ENCODE data around the gene RUSC1.
"Not testable (repeated sequence)": the region's sequence is repeated elsewhere in the genome, so short reads cannot be mapped to it uniquely, and the experiment has no call there.

RUSC1 gene

GRCh38 chr1:155321639-155322503 is 1.2 kb downstream of the RUSC1 start:
- DNase-seq (ENCODE audit: insufficient read length, low spot score) (no peak), FAIRE-seq (no peak)

GRCh38 chr1:155322571-155322952 is 1.9 kb downstream of the RUSC1 start:
- no peak for FAIRE-seq
- DNase-seq (ENCODE audit: insufficient read length, low spot score), result no peak

- peak; percentile 66 for DNase-seq (ENCODE audit: insufficient read length, low spot score)
- FAIRE-seq, result peak; percentile 51
These were observed 2.4 kb downstream of the RUSC1 start for GRCh38 chr1:155322953-155323728.

GRCh38 chr1:155323729-155324036 is 3.0 kb downstream of the RUSC1 start:
- FAIRE-seq (no peak), DNase-seq (ENCODE audit: insufficient read length, low spot score) (peak; percentile 64)

- FAIRE-seq (peak; percentile 95), DNase-seq (ENCODE audit: insufficient read length, low spot score) (peak; percentile 87)
These were observed 3.5 kb downstream of the RUSC1 start for GRCh38 chr1:155324037-155324716.

GRCh38 chr1:155324717-155325602 is 4.3 kb downstream of the RUSC1 start:
- no peak for FAIRE-seq
- DNase-seq (ENCODE audit: insufficient read length, low spot score), result peak; percentile 23

GRCh38 chr1:155325603-155325893 is 4.9 kb downstream of the RUSC1 start:
- FAIRE-seq, result no peak
- no peak for DNase-seq (ENCODE audit: insufficient read length, low spot score)

- FAIRE-seq, result peak; percentile 56
- no peak for DNase-seq (ENCODE audit: insufficient read length, low spot score)
These were observed 5.4 kb downstream of the RUSC1 start for GRCh38 chr1:155326020-155326526.

GRCh38 chr1:155326631-155327037 is 5.9 kb downstream of the RUSC1 start:
- no peak for FAIRE-seq
- DNase-seq (ENCODE audit: insufficient read length, low spot score), result no peak

- DNase-seq (ENCODE audit: insufficient read length, low spot score), result no peak
- FAIRE-seq, result no peak
These were observed 7.3 kb downstream of the RUSC1 start for GRCh38 chr1:155327981-155328380.

GRCh38 chr1:155328856-155329255 is 8.2 kb downstream of the RUSC1 start:
- not testable (repeated sequence) for DNase-seq (ENCODE audit: insufficient read length, low spot score); FAIRE-seq

GRCh38 chr1:155329980-155330598 is 9.4 kb downstream of the RUSC1 start:
- DNase-seq (ENCODE audit: insufficient read length, low spot score) (no peak), FAIRE-seq (no peak)

GRCh38 chr1:155334962-155335361 is 14.3 kb downstream of the RUSC1 start:
- FAIRE-seq (no peak), DNase-seq (ENCODE audit: insufficient read length, low spot score) (no peak)

- FAIRE-seq, result no peak
- no peak for DNase-seq (ENCODE audit: insufficient read length, low spot score)
These were observed 18.9 kb downstream of the RUSC1 start for GRCh38 chr1:155339515-155340097.

- DNase-seq (ENCODE audit: insufficient read length, low spot score) (no peak), FAIRE-seq (no peak)
These were observed 22.1 kb downstream of the RUSC1 start for GRCh38 chr1:155342842-155343241.

GRCh38 chr1:155352631-155353030 is 31.9 kb downstream of the RUSC1 start:
- DNase-seq (ENCODE audit: insufficient read length, low spot score) (no peak), FAIRE-seq (no peak)

GRCh38 chr1:155360051-155360450 is 39.4 kb downstream of the RUSC1 start:
- FAIRE-seq (no peak), DNase-seq (ENCODE audit: insufficient read length, low spot score) (no peak)

GRCh38 chr1:155379180-155379579 is 58.5 kb downstream of the RUSC1 start:
- no peak for FAIRE-seq
- no peak for DNase-seq (ENCODE audit: insufficient read length, low spot score)

- no peak for DNase-seq (ENCODE audit: insufficient read length, low spot score)
- FAIRE-seq, result no peak
These were observed 59.0 kb downstream of the RUSC1 start for GRCh38 chr1:155379631-155380090.

Measured in GM19239 (cell line).